Peyer's patch (tissue), 4 donors: ENCODE measurements around the gene MRPL45. TPM values are rescaled to one million over a fixed set of nuclear protein-coding genes. Genes with fewer than 3 reads are reported as not detected.

Source experiments
- DNase-seq, 3 donors: peaks; one replicate each; pipeline ENCODE4 v3.0.0-alpha.2; 2017 to 2019
- H3K27ac ChIP-seq, 4 donors: fragments of 200-600 bp; sonication (generic); one replicate each; pipeline ENCODE4 v1.5.1; 2016 to 2019
- H3K27me3 ChIP-seq, 2 donors: fragments of 200-600 bp; sonication (generic); one replicate each; pipeline ENCODE4 v1.5.1; 2019
- H3K36me3 ChIP-seq, 3 donors: fragments of 200-600 bp; sonication (generic); one replicate each; pipeline ENCODE4 v1.5.1; 2016 to 2019
- H3K4me1 ChIP-seq, 4 donors: fragments of 200-600 bp; sonication (generic); one replicate each; pipeline ENCODE4 v1.5.1; 2016 to 2019
- H3K4me3 ChIP-seq, 4 donors: fragments of 200-600 bp; sonication (generic); 1 replicate in 3 of 4; 2 replicates in 1 of 4; pipeline ENCODE4 v1.5.1; 2016 to 2019; ENCODE audit warnings: mild to moderate bottlenecking in 1 of 4
- H3K9me3 ChIP-seq, 4 donors: fragments of 200-600 bp; sonication (generic); one replicate each; pipeline ENCODE4 v1.5.1; 2016 to 2019; ENCODE audit warnings: mild to moderate bottlenecking in 1 of 4
- CTCF ChIP-seq, 6 experiments: fragments of 450-650 bp in 4 of 6; fragments of 200-600 bp in 2 of 6; sonication (generic) in 1 of 6; IDR thresholded peaks; one replicate each; pipeline ENCODE4 v1.5.1; 2017 to 2019; ENCODE audit warnings: antibody characterized with exemption in 6 of 6, mild to moderate bottlenecking in 3 of 6, moderate library complexity in 1 of 6
- POLR2A ChIP-seq, 2 donors: fragments of 450-650 bp; IDR thresholded peaks; one replicate each; pipeline ENCODE4 v1.5.1; 2017; ENCODE audit warnings: antibody characterized with exemption in 2 of 2, mild to moderate bottlenecking in 2 of 2, moderate library complexity in 2 of 2
- total RNA-seq, 4 donors: library from RNA; depleted of rRNA; stranded (reverse); fragments of >200 nt; gene quantifications; one replicate each; pipeline ENCODE4 v1.1.0, GENCODE V29; 2016

Gene MRPL45
- total RNA-seq, 4 donors from 2014 or later: 6.6 to 23.8 (median 17.8) TPM

DNA sequence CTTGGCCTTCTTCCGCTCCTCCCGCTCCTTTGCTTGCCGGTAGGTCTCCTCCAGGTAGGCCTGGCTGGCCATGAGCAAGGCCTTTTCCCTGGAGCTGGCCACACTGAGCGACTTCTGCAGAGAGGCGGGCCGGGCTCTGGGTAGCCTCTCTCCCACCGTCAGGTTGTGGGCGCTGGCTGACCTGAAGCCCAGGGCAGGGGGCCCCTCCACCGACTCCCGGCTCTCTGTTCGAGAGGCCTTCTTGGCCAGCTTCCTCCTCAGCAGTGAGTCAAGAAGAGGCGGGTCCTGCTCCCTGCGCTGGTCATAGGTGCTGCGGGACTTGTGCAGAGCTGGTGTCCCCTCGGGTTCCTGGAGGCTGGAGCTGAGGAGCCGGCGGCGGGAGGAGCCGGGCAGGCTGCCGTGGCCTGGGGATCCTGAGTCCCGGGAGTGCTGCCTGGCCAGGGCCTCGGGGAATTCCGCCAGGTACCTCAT is 34.0 kb downstream of the MRPL45 start:
- TF ChIP-seq POLR2A (IDR thresholded peaks at IDR 0.05): no peak
- no peak for TF ChIP-seq CTCF (IDR thresholded peaks at IDR 0.05)
- DNase-seq: no peak
- Histone ChIP-seq H3K4me3 (no peak overlapping the region), H3K36me3 (no peaks in the 10 kb centered on the region), H3K4me1 (no peaks in the 10 kb centered on the region), H3K9me3 (no peaks in the 10 kb centered on the region), H3K27ac (no peak overlapping the region), H3K27me3 (no peaks in the 10 kb centered on the region)

DNA sequence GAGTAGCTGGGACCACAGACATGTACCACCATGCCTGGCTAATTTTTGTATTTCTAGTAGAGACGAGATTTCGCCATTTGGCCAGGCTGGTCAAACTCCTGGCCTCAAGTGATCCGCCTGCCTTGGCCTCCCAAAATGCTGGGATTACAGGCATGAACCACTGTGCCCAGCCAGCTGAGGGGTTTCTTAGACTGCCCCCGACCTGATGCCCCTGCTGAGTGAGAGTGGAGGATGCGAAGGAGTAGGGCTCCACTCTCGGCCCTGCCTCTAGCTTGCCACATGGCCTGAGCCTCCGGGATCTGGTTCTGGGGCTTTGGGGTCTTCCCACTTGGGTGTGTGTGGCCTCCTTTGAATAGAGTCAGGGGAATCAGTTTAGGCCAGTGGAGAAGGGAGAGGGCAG is 35.8 kb downstream of the MRPL45 start:
- H3K9me3 ChIP-seq: no peaks in the 10 kb centered on the region
- no peaks in the 10 kb centered on the region for H3K36me3 ChIP-seq
- DNase-seq: no peak
- TF ChIP-seq POLR2A (IDR thresholded peaks at IDR 0.05) (no peak), CTCF (IDR thresholded peaks at IDR 0.05) (no peak)
- H3K4me3 ChIP-seq: no peak overlapping the region
- no peaks in the 10 kb centered on the region for H3K4me1 ChIP-seq
- H3K27me3 ChIP-seq: no peaks in the 10 kb centered on the region
- H3K27ac ChIP-seq: no peak overlapping the region

- Histone ChIP-seq H3K27me3 (no peaks in the 10 kb centered on the region), H3K4me3 (no peak overlapping the region), H3K27ac (no peak overlapping the region), H3K36me3 (no peaks in the 10 kb centered on the region), H3K9me3 (no peaks in the 10 kb centered on the region), H3K4me1 (no peaks in the 10 kb centered on the region)
- peak in 2 of 3 donors; percentile 50 to 54 for DNase-seq
- TF ChIP-seq POLR2A (IDR thresholded peaks at IDR 0.05): no peak
- TF ChIP-seq CTCF (IDR thresholded peaks at IDR 0.05): peak in 4 of 6 experiments; percentile 27 to 44 (median 38)
Measured at GRCh38 chr17:38333635-38334295, 36.8 kb downstream of the MRPL45 start.

DNA sequence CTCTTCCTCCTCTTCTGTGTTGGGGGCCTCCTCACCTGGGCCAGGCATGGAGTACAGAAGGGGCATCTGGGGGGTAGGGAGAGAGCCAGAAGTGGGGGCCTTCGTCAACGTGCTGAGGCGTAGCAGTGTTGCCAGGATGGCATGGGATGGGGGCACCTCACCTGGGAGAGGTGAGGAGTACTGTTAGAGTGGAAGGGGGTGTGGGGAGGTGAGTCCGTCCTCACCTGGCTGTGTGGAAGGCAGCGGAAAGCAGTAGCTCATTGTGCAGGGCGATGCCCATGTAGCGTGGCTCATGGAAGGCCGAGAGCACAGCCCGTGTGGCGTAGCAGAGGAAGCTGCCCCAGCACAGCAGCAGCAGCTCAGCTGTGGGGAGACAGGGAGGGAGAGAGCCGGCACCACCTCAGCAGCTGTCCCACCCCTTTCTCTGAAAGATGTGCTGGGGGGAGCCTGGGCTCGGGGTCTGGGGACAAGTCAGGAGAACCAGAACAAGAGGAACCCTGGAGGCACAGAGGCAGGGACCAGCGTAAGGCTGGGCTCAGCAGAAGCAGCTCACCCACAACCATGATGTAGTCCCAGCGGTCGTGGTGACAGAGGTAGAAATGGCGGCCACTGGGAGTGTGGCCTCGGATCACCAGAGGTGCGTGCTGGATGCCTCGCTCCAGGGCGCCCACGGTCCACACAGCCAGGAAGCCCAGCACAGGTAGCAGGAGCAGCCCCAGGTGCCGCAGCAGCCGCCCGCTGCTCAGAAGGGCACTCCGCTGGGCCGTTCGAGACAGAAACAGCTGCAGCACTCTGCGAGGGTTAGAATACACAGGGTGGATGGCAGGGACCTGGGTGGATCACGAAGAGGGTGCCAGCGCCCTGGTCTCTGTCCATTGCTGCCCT is 37.8 kb downstream of the MRPL45 start:
- Histone ChIP-seq H3K4me3 (no peak overlapping the region), H3K4me1 (no peaks in the 10 kb centered on the region), H3K27me3 (no peaks in the 10 kb centered on the region), H3K36me3 (no peaks in the 10 kb centered on the region), H3K27ac (no peak overlapping the region), H3K9me3 (no peaks in the 10 kb centered on the region)
- TF ChIP-seq CTCF (IDR thresholded peaks at IDR 0.05) (no peak), POLR2A (IDR thresholded peaks at IDR 0.05) (no peak)
- DNase-seq: no peak

DNA sequence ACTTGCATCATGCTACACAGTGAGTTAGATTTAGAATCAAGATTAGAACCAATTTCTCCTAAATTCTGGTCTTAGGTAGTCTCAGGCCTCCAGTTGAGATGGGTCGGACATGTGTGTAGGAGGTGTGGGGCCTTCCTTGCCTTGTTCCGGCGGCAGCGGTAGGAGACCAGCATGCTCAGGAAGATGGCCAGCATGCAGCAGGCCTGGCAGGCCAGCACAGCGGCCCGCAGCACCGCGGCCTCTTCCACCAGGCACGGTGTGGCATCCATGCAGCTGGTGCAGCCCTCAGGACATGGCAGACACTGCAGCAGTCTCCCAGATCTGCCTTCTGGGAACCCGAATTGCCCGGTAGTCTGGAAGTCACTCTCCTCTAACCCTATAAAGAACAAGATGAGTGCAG is 39.9 kb downstream of the MRPL45 start:
- Histone ChIP-seq H3K9me3 (no peaks in the 10 kb centered on the region), H3K4me3 (no peak overlapping the region), H3K27me3 (no peaks in the 10 kb centered on the region), H3K36me3 (no peaks in the 10 kb centered on the region), H3K4me1 (no peaks in the 10 kb centered on the region), H3K27ac (no peak overlapping the region)
- no peak for DNase-seq
- TF ChIP-seq POLR2A (IDR thresholded peaks at IDR 0.05) (no peak), CTCF (IDR thresholded peaks at IDR 0.05) (no peak)
